GM23248 (cell line): Measurements from ENCODE around the gene WDR93. TPM values are rescaled to one million over a fixed set of nuclear protein-coding genes. Genes with fewer than 3 reads are reported as not detected.

ENCODE experiments used
- DNase-seq: peaks from one replicate; pipeline ENCODE4 v3.0.0-alpha.2; 2015
- H2AFZ ChIP-seq: fragments of 200-600 bp; sonication (generic); 2 replicates; pipeline ENCODE4 v1.6.1; 2016; ENCODE audit warnings: antibody characterized with exemption
- H3F3A ChIP-seq: fragments of 200-600 bp; sonication (generic); 2 replicates; pipeline ENCODE4 v1.6.1; 2016; ENCODE audit warnings: mild to moderate bottlenecking, antibody characterized with exemption, mixed run types; ENCODE audit not compliant: insufficient read depth
- H3K27ac ChIP-seq: fragments of 200-600 bp; sonication (generic); 2 replicates; pipeline ENCODE4 v1.5.1; 2016; ENCODE audit warnings: mild to moderate bottlenecking
- H3K27me3 ChIP-seq: fragments of 200-600 bp; sonication (generic); replicated peaks from 2 replicates; pipeline ENCODE4 v1.6.1; 2016; ENCODE audit warnings: mild to moderate bottlenecking; ENCODE audit not compliant: insufficient read depth
- H3K36me3 ChIP-seq: fragments of 200-600 bp; sonication (generic); 2 replicates; pipeline ENCODE4 v1.6.1; 2016; ENCODE audit warnings: low read depth, mild to moderate bottlenecking
- H3K4me1 ChIP-seq: fragments of 200-600 bp; sonication (generic); 2 replicates; pipeline ENCODE4 v1.6.1; 2016; ENCODE audit warnings: mild to moderate bottlenecking; ENCODE audit not compliant: insufficient read depth
- H3K4me2 ChIP-seq: fragments of 200-600 bp; sonication (generic); one replicate; pipeline ENCODE4 v1.6.1; 2016; ENCODE audit warnings: mild to moderate bottlenecking; ENCODE audit not compliant: unreplicated experiment
- H3K4me3 ChIP-seq: fragments of 200-600 bp; sonication (generic); 2 replicates; pipeline ENCODE4 v1.5.1; 2016; ENCODE audit warnings: mild to moderate bottlenecking
- H3K79me2 ChIP-seq: fragments of 200-600 bp; sonication (generic); 2 replicates; pipeline ENCODE4 v1.6.1; 2016; ENCODE audit warnings: mild to moderate bottlenecking; ENCODE audit not compliant: insufficient read depth
- H3K9ac ChIP-seq: fragments of 200-600 bp; sonication (generic); 2 replicates; pipeline ENCODE4 v1.6.1; 2016; ENCODE audit warnings: mild to moderate bottlenecking
- H3K9me2 ChIP-seq: fragments of 200-600 bp; sonication (generic); 2 replicates; pipeline ENCODE4 v1.6.1; 2016; ENCODE audit warnings: mixed run types, mild to moderate bottlenecking, moderate library complexity; ENCODE audit not compliant: insufficient read depth
- H3K9me3 ChIP-seq: fragments of 200-600 bp; sonication (generic); one replicate; pipeline ENCODE4 v1.6.1; 2017; ENCODE audit warnings: low read depth
- H4K20me1 ChIP-seq: fragments of 200-600 bp; sonication (generic); 2 replicates; pipeline ENCODE4 v1.6.0; 2016; ENCODE audit not compliant: insufficient read depth
- EZH2 ChIP-seq: fragments of 200-600 bp; sonication (generic); IDR thresholded peaks from 2 replicates; pipeline ENCODE4 v1.6.1; 2018; ENCODE audit warnings: antibody characterized with exemption, mild to moderate bottlenecking; ENCODE audit not compliant: insufficient read depth, poor library complexity, severe bottlenecking
- EZH2phosphoT487 ChIP-seq: fragments of 200-600 bp; sonication (generic); IDR thresholded peaks from 2 replicates; pipeline ENCODE4 v1.6.1; 2018; ENCODE audit warnings: antibody characterized with exemption, moderate library complexity, mild to moderate bottlenecking, low read depth; ENCODE audit not compliant: insufficient read depth
- WGBS, 2 experiments: methylation state at CpG; one replicate each; pipeline ENCODE4 v1.1.6; 2015 to 2017; ENCODE audit warnings: low lambda C conversion rate in 2 of 2, low coverage in 1 of 2; ENCODE audit errors: missing lambda C conversion rate in 2 of 2; 5-methylcytosine and 5-hydroxymethylcytosine counted together
- in situ Hi-C: fragments of 300-500 bp; cut with MboI; formaldehyde crosslinking; loops from 2 replicates; pipeline ENCODE4 v1.15.0; 2020
- polyA plus RNA-seq: library from polyadenylated mRNA; unstranded; fragments of >200 nt; fragmentation: Nextera tagmentation; extraction: Ambion mirVana; gene quantifications from 2 replicates; pipeline ENCODE4 v1.2.1, GENCODE V29; 2016
- total RNA-seq: library from RNA; depleted of rRNA; stranded (reverse); fragments of >200 nt; shearing (Covaris generic); gene quantifications from 2 replicates; pipeline ENCODE4 v1.2.3, GENCODE V29; 2014

WDR93 gene
- total and polyA plus RNA-seq, 2 experiments from 2014 or later: 0.10 TPM; not detected in 1

- peaks cover 9% of the 10 kb centered on the region for H3K4me1 ChIP-seq
- 74 to 83% methylated on average over 8 to 9 of the region's 9 CpGs for WGBS, 2 experiments
Measured at GRCh38 chr15:89669309-89669865, 21.2 kb upstream of the WDR93 start.

DNA sequence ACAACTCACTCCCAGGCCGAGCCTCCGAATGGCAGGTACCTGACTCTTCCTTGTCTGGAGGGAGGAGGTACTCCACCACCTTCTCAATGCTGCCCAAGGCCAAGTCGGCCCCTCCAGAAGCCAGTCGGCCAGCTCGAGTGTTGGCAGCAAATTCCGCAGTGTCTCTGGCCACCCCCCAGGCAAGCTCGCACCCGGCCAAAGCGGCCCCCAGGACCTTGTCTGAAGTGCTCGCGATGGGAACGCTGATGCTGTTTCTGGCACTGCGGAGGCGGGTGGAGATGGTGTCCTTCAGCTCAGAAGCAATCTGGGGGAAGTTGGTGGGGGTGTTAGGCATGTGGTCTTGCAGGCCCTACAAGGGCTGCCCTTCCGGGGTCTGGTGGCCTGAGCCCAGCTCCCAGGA is 20.7 kb upstream of the WDR93 start:
- TF ChIP-seq EZH2 (no peak), EZH2phosphoT487 (no peak)
- in situ Hi-C loops: no loop called here
- Histone ChIP-seq H3F3A (peaks cover 3% of the 10 kb centered on the region), H3K4me3 (no peak overlapping the region), H4K20me1 (no peaks in the 10 kb centered on the region), H2AFZ (no peak overlapping the region), H3K4me2 (no peak overlapping the region), H3K79me2 (no peaks in the 10 kb centered on the region), H3K4me1 (peaks cover 4% of the 10 kb centered on the region), H3K36me3 (no peaks in the 10 kb centered on the region), H3K9me3 (no peaks in the 10 kb centered on the region), H3K9me2 (no peaks in the 10 kb centered on the region), H3K9ac (no peak overlapping the region), H3K27ac (no peak overlapping the region), H3K27me3 (no peaks in the 10 kb centered on the region)
- WGBS, 2 experiments: 80 to 84% methylated on average over 15 of the region's 15 CpGs
- DNase-seq: no peak

More at GRCh38 chr15:89669309-89669865, 21.2 kb upstream of the WDR93 start:
- no peak overlapping the region for H3K4me2 ChIP-seq
- in situ Hi-C loops: no loop called here
- no peak overlapping the region for H2AFZ ChIP-seq
- no peak overlapping the region for H3K4me3 ChIP-seq
- TF ChIP-seq EZH2phosphoT487 (no peak), EZH2 (no peak)
- H3K27ac ChIP-seq: no peak overlapping the region
- H3K9me2 ChIP-seq: no peaks in the 10 kb centered on the region
- H3K27me3 ChIP-seq: no peaks in the 10 kb centered on the region
- H3F3A ChIP-seq: peaks cover 8% of the 10 kb centered on the region
- no peak overlapping the region for H3K9ac ChIP-seq
- DNase-seq: no peak
- no peaks in the 10 kb centered on the region for H3K9me3 ChIP-seq
- H3K79me2 ChIP-seq: no peaks in the 10 kb centered on the region
- no peaks in the 10 kb centered on the region for H4K20me1 ChIP-seq
- H3K36me3 ChIP-seq: no peaks in the 10 kb centered on the region

DNA sequence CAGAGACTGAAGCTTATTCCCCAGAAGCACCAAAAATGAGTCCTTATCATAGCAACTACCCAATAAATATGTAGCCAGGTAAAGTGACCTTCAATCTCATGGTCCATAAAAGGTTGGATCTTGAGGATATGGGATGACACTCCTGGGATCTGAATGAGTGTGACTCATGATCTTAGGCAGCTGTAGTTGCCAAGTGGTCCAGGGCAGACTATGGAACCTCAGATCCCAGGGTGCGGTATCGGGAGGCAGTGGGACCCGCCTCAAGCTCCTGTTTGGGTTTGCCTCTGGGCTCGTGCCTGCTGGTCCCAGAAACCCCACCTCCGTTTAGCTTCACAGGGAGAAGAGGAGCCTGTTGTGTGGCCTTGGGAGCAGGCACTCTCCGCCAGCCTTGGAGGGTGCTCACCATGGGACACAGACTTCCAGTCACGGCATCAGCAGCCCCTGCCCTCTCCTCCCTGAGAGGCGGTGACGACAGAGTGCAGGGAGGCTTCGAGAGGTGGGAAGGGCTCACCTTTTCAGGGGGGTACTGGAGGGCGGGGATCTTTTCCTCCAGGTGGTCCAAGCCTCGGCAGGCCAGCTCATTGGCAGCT is 19.5 kb upstream of the WDR93 start:
- H3K36me3 ChIP-seq: no peaks in the 10 kb centered on the region
- WGBS, 2 experiments: 68% methylated on average over 12 of the region's 12 CpGs
- no peaks in the 10 kb centered on the region for H3K9me3 ChIP-seq

GRCh38 chr15:89671687-89672086 is 18.9 kb upstream of the WDR93 start:
- Histone ChIP-seq H3K4me2 (no peak overlapping the region), H3K4me3 (no peak overlapping the region), H4K20me1 (no peaks in the 10 kb centered on the region), H3K36me3 (no peaks in the 10 kb centered on the region), H3K79me2 (no peaks in the 10 kb centered on the region), H3K27me3 (no peaks in the 10 kb centered on the region), H2AFZ (no peak overlapping the region), H3K9me2 (no peaks in the 10 kb centered on the region), H3K9me3 (no peaks in the 10 kb centered on the region), H3K4me1 (no peaks in the 10 kb centered on the region), H3F3A (no peaks in the 10 kb centered on the region), H3K9ac (no peak overlapping the region), H3K27ac (no peak overlapping the region)
- WGBS, 2 experiments: 47 to 53% methylated on average over 4 of the region's 4 CpGs
- no peak for DNase-seq
- TF ChIP-seq EZH2 (no peak), EZH2phosphoT487 (no peak)
- in situ Hi-C loops: no loop called here

More for the DNA sequence above, 19.5 kb upstream of the WDR93 start:
- no peak overlapping the region for H3K27ac ChIP-seq
- H3K9ac ChIP-seq: no peak overlapping the region
- no peaks in the 10 kb centered on the region for H3K9me2 ChIP-seq
- H3K79me2 ChIP-seq: no peaks in the 10 kb centered on the region
- no peaks in the 10 kb centered on the region; the same call in 1 of the 2 replicates for H3K4me1 ChIP-seq
- H3F3A ChIP-seq: no peaks in the 10 kb centered on the region
- no peaks in the 10 kb centered on the region for H4K20me1 ChIP-seq
- no peaks in the 10 kb centered on the region for H3K27me3 ChIP-seq
- no peak overlapping the region for H3K4me2 ChIP-seq
- H3K4me3 ChIP-seq: no peak overlapping the region
- DNase-seq: no peak
- TF ChIP-seq EZH2 (no peak), EZH2phosphoT487 (no peak)
- H2AFZ ChIP-seq: no peak overlapping the region
- in situ Hi-C loops: no loop called here
